Activated CD8-positive, alpha-beta memory T cell treated with anti-CD3 and anti-CD28 coated beads for 36 hours (primary cell): ENCODE data around the gene ASPDH. TPM values are rescaled to one million over a fixed set of nuclear protein-coding genes. Genes with fewer than 3 reads are reported as not detected.
"Not testable (repeated sequence)": the region's sequence is repeated elsewhere in the genome, so short reads cannot be mapped to it uniquely, and the experiment has no call there.

Experiments
- CTCF ChIA-PET: fragments of 350-600 bp; sonication (Branson Sonifier 250); formaldehyde crosslinking; loops from one replicate; lab custom pipeline; 2021; ENCODE audit warnings: antibody characterized with exemption; lab: Charles Lee
- POLR2A ChIA-PET: fragments of 350-600 bp; sonication (Branson Sonifier 250); formaldehyde crosslinking; loops from one replicate; lab custom pipeline; 2021; ENCODE audit warnings: antibody characterized with exemption; lab: Charles Lee
- total RNA-seq, 2 experiments: library from RNA; stranded (reverse); gene quantifications; one replicate each; pipeline ENCODE4 v1.2.3, GENCODE V29; 2021

The ASPDH gene
- total RNA-seq, 2 experiments from 2014 or later = not detected

DNA sequence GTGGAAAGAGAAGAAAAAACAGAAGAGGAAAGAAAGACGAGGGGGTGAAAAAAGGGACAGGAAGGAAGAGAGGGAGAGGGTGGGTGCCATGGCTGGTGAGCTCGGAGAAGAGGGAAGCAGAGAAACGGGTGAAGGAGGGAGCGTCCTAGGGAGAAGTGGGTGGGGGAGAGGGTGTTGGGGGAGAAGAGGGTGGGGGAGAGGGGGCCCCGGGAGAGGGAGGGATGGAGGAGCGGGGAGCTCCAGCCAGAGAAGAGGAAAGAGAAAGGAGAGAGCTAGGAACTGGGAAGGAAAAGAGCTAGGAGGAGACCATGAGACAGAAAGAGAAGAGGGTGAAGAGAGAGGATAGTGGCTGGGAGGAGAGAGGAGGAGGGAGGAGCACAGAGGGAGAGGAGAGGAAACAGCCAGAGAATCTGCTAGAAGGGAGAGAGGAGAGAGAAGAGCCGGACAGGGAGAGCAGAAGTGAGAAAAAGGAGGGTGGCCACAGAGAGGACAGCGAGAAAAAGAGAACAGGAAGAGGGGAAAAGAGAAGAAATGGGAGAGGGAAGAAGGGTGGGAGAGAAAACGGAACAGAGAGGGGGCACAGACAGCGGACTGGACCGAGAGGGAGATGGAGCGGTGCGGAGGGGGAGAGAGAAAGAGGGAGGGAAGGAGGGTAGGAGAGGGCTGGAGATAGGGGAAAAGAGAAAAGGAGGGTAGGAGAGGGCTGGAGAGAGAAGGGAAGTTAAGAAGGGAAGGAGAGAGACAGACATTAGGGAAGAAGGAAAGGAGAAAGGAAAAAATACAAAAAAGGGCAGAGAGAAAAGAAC lies 25.1 kb downstream of the ASPDH start:
- ChIA-PET CTCF (no interaction called here), POLR2A (no interaction called here)

DNA sequence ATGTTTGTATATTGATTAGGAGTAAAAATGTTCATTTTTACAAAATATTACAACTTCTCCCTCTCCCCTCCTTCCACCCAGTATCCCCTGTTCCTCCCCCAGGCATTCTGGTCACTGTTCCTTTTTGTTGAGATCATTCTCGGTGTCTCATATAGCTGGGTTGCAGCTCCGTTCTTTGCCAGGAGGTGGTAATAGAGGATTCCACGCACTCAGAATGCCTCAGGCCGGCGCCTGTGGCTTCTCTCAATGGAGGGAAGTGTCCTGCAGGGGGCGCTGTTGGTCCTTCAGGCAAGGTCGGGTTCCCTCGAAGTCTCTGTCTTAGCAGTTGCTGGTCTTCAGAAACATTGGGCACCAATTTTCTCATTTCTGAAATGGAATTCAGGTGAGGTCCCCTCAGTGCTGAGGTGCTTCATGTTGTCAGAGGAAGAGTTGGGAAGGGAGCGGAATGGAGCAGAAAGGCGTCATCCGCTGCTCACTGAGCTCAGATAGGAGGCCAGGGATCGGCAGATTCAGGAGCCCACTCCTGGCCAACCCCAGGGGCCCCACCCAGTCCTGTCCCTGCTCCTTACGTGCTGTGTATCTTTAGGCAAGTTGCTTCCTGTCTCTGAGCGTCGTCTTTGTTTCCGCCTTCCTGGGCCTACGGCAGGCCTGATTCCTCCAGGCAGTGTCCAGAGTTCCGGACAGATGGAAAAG lies 26.7 kb downstream of the ASPDH start:
- CTCF ChIA-PET = interaction anchor here (0.6 to 0.9 kb wide), 4 partner anchors 129 to 1929 kb away, joined by 3 to 5 read pairs (median 4); no protein-coding TSS in a partner anchor
- POLR2A ChIA-PET = no interaction called here

GRCh38 chr19:50485284-50485955 lies 28.3 kb downstream of the ASPDH start:
- ChIA-PET POLR2A (no interaction called here), CTCF (no interaction called here)

- ChIA-PET POLR2A (no interaction called here), CTCF (no interaction called here)
These were observed 30.8 kb downstream of the ASPDH start for GRCh38 chr19:50482916-50483315.

DNA sequence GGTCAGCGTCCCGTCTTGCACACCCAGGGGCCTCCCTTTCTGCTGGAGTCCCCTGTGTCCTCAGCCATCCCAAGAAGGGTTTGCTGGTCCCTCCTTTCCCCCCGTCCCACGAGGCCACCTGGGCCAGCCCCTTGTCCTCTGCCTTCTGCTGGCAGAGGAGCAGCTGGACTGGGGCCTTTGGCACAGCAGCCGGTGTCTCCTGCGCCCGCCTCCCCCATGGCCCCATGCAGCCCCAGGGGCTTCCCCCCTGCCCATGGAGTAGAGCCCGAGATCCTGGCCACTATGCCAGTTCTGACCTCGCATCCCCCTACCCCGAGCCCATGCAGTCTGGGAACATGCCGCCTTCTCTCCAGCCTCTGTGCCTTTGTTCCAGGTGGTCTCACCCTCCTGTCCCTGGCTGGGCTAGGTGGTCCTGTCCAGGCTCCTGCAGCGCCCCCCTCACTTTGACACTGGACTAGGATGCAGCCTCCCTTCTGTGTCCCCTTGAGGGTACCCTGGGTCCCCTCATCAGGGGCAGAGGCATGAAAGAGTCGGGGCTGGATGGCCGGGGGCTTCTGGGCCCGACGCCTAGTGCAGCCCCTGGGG lies 31.4 kb downstream of the ASPDH start:
- POLR2A ChIA-PET = no interaction called here

DNA sequence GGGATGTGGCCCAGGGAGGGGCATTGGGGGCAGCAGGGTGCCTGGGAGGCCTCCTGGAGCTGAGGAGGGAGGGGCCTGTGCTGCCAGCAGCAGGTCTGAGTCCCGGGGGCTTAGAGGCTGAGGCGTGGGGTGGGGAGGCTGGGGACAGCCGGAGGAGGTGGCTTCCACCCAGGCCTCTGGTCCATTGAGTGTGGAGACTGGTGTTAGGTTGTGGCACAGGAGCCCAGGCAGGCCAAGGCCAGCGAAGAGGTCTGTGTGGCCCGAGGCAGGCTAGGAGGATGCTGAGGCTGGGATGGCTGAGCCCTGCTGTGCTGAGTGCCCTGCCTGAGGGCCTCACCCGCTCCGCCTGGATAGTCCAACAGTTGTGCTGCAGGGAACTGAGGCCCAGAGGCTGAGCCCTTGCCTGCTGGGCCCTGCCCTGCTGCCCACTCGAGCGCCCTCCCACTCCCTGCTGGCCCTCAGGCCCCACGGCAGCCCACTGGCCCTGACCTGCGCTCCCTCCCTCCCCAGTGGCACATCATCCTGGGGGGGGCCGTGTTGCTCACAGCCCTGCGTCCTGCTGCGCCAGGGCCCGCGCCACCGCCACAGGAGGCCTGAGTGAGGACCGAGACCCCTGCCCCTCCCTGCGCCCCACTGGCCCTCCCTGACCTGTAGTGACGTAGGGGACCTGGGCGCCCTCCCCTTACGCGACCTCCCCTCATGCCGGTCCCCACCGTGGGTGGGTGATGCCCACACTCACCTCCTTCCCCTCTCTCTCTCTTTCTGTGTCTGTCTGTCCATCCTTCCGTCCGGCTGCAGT lies 32.2 kb downstream of the ASPDH start:
- CTCF ChIA-PET = no interaction called here
- POLR2A ChIA-PET = no interaction called here

More for the DNA sequence above, 31.4 kb downstream of the ASPDH start:
- CTCF ChIA-PET = no interaction called here

GRCh38 chr19:50480281-50481111 lies 33.2 kb downstream of the ASPDH start:
- ChIA-PET CTCF (no interaction called here), POLR2A (no interaction called here)

GRCh38 chr19:50479761-50480251 lies 33.9 kb downstream of the ASPDH start:
- ChIA-PET CTCF (no interaction called here), POLR2A (interaction anchor here (0.5 kb wide), 1 partner anchor 30 kb away, joined by 4 read pairs; no protein-coding TSS in a partner anchor)

- ChIA-PET POLR2A (interaction anchor here (0.5 kb wide), 1 partner anchor 31 kb away, joined by 4 read pairs; no protein-coding TSS in a partner anchor), CTCF (interaction anchor here (0.8 to 1.3 kb wide), 2 partner anchors 33 to 122 kb away, joined by 3 to 5 read pairs; no protein-coding TSS in a partner anchor)
These were observed 34.6 kb downstream of the ASPDH start for GRCh38 chr19:50478901-50479715.

DNA sequence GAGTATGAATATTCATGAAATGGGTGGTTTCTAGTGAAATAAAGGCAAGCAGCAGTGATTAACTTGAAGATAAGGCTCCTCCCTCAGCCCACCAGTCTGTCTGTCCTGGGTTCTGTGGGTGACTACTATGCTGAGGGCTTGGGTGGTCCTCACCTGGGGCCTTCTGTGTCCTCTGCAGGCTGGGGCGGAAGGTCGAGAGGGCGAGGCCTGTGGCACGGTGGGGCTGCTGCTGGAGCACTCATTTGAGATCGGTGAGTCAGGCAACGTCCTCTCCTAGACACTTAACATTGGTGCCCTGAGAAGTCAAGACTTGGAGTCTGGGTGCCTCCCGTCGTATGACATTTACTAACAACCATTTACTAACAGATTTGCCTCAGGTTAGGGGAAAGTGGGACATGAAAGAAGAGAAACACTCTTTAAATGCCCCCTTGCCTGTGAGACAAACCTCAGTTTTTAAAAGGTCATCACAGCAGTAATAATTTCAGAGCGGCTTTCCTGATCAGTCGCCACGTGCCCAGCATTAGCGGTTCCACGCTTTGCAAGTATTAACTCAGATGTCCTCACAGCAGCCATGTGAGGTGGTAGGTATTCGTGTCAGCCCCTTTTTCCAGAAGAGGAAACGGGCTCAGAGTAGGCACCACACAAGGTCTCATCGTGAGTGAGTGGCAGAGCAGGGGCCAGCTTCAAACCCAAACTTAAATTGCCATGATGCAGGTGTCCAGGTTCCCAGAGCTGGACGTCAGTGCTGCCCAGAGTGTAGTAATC lies 35.8 kb downstream of the ASPDH start:
- ChIA-PET POLR2A (no interaction called here), CTCF (interaction anchor here (1.3 kb wide), 1 partner anchor 121 kb away, joined by 5 read pairs; no protein-coding TSS in a partner anchor)

DNA sequence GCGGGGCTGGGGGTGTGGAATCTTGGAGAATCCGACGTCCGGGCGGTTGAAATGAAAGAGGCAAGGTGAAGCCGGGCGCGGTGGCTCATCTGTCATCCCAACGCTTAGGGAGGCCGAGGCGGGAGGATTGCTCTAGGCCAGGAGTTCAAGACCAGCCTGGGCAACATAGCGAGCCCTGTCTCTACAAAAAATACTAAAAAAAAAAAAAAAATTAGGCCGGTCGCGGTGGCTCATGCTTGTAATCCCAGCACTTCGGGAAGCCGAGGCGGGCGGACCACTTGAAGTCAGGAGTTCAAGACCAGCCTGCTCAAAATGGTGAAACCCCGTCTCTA lies 36.8 kb downstream of the ASPDH start:
- ChIA-PET CTCF (no interaction called here), POLR2A (no interaction called here)

DNA sequence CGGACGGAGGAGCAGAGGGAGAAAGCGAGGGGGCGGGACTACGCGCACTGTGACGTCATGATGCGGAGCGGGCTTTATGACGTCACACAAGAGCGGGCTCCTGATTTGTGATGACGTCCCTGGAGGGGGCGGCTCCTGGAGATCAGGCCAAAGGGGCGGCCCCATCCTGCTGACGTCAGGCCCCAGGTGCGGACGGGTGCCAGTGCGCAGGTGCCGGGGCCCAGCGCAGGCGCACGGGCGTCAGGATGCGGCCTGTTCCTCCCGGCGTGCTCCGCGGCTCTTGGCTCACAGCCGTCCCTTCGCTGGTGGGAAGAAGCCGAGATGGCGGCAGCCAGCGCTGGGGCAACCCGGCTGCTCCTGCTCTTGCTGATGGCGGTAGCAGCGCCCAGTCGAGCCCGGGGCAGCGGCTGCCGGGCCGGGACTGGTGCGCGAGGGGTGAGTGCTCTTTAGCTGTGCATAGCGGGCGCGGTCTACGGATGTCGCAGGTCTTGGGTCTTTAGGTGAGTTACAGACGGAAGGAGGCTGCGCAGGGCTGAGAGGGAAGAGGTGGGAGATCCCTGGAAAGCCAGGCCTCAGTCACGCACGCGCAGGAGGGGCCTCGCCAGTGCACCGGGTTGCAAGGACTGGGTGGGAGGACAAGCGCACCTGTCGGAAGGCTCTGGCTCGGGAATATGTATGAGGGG lies 37.3 kb downstream of the ASPDH start, which contains the start of the genes EMC10 and GARIN5A:
Gene EMC10 (plus strand): TSS at position 284 of the 683 bp plus-strand sequence. CDS start 38 bp downstream, at position 322.
Gene GARIN5A (minus strand): TSS at position 625 of the 683 bp plus-strand sequence. CDS start 460 bp downstream, at position 165.
- ChIA-PET CTCF (no interaction called here), POLR2A (interaction anchor here (0.5 kb wide), 1 partner anchor 13 kb away, joined by 3 read pairs; no protein-coding TSS in a partner anchor)

DNA sequence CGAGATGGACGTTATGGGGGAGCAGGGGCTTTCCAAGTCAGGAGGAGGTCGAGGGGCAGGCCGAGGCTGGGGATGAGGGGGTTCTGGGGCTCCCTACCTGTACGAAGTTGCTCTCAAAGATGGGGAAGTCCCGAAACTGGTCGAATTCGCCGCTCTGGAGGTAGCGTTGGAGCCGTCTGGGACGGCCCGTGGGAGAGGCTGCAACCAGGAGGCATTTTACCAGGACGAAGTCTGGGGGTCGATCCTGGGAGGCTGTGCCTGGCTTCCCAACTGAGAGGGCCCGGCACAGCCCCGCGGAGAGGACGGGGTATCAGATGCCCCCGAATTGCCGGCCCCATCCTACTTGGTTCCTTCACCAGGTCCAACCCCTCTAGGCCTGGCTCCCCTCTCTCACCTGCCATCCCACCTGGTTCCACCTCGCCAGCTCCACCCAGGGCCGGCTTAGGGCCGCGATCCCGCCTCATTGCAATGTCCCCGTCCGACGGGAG lies 37.9 kb downstream of the ASPDH start:
- POLR2A ChIA-PET = interaction anchor here (0.5 kb wide), 1 partner anchor 14 kb away, joined by 3 read pairs; no protein-coding TSS in a partner anchor
- CTCF ChIA-PET = no interaction called here

DNA sequence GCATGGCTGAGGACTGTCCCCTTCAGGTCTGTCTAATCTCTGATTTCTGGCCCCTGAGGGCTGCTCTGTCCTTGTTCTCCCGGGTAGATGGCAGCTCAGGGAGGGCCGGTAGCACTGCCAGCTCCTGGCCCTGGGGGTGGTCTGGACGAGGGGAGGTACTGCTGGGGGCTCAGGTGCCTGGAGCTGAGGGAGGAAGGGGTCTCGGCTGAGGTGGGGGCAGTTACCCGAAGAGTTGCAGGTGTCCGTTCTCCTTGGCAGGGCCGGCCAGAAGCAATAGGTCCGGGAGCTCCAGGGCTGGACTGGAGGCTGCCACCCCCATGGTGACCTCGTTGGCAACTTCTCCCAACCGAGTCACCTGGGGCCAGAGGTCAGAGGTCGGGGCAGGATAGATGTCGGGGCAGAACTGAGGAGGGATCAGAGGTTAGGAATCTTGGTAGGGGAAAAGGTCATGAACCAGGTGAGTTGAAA lies 38.6 kb downstream of the ASPDH start:
- POLR2A ChIA-PET = no interaction called here
- CTCF ChIA-PET = interaction anchor here (0.6 to 1.0 kb wide), 3 partner anchors 118 to 620 kb away, joined by 3 to 5 read pairs (median 3); no protein-coding TSS in a partner anchor

DNA sequence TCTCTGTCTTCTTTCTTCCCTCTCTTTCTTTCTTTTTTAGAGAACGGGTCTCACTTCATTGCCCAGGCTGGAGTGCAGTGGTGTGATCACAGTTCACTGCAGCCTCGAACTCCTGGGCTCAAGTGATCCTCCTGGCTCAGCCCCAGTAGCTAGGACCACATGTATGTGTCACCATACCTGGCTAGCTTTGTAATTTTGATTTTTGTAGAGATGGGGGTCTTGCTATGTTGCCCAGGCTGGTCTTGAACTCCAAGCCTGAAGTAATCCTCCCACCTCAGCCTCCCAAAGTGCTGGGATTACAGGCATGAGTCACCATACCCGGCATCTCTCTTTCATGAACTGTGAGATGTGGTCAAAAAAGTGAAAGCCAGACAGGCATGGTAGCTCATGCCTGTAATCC lies 40.4 kb downstream of the ASPDH start:
- POLR2A ChIA-PET = interaction anchor here (0.5 kb wide), 1 partner anchor 81 kb away, joined by 6 read pairs; no protein-coding TSS in a partner anchor
- CTCF ChIA-PET = not testable (repeated sequence)
